ENCODE measurements around the gene SLC4A2. TPM values are rescaled to one million over a fixed set of nuclear protein-coding genes. Genes with fewer than 3 reads are reported as not detected.

The SLC4A2 gene
- total and polyA plus RNA-seq, 8 donors, result 81.7 to 205 (median 104) TPM

- TF ChIP-seq CTCF (IDR thresholded peaks at IDR 0.05), result no peak
- ATAC-seq (peak; percentile 35), DNase-seq (peak in 3 of 4 donors; percentile 32 to 81 (median 81))
- Histone ChIP-seq H3K27ac (peak overlapping the region in 1 of 2 donors; percentile 98), H3K4me3 (peak overlapping the region; percentile 86 to 93), H3K4me1 (peaks cover 33 to 54% of the 10 kb centered on the region in 2 donors), H3K27me3 (no peaks in the 10 kb centered on the region), H3K36me3 (peaks cover 0 to 39% of the 10 kb centered on the region in 2 donors), H3K9me3 (no peaks in the 10 kb centered on the region)
- intact Hi-C loops (cut with DNase I), result no loop called here
Observed at GRCh38 chr7:151061213-151062110, 2.1 kb downstream of the SLC4A2 start.

DNA sequence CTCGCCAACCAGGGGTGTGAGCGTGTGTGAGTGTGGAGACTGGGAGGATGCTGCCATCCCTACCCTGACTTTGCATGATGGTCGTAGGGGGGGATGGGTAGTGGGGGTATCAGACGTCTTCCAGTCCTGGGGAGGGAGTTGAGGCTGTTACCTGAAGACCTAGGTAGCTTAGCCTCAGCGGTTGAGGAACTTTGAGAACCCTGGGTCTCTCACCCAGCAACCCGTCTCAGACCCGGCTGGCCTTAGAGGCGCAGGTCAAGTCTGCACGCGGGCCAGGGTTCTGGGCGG is 2.7 kb downstream of the SLC4A2 start:
- ATAC-seq (no peak), DNase-seq (no peak)
- TF ChIP-seq CTCF (IDR thresholded peaks at IDR 0.05), result no peak
- intact Hi-C loops (cut with DNase I), result no loop called here
- Histone ChIP-seq H3K27ac (peak overlapping the region in 1 of 2 donors; percentile 98), H3K4me3 (peak overlapping the region in 1 of 2 donors; percentile 93), H3K9me3 (no peaks in the 10 kb centered on the region), H3K36me3 (peaks cover under 1 to 45% of the 10 kb centered on the region in 2 donors), H3K4me1 (peaks cover 31 to 48% of the 10 kb centered on the region in 2 donors), H3K27me3 (no peaks in the 10 kb centered on the region)

- H3K4me3 ChIP-seq, result peak overlapping the region; percentile 15 to 93
- H3K36me3 ChIP-seq, result peaks cover 5 to 51% of the 10 kb centered on the region in 2 donors
- H3K27me3 ChIP-seq, result no peaks in the 10 kb centered on the region
- no peaks in the 10 kb centered on the region for H3K9me3 ChIP-seq
- H3K4me1 ChIP-seq, result peaks cover 28 to 44% of the 10 kb centered on the region in 2 donors
- DNase-seq (peak; percentile 33 to 89 (median 80)), ATAC-seq (peak; percentile 51)
- no peak for TF ChIP-seq CTCF (IDR thresholded peaks at IDR 0.05)
- peak overlapping the region; percentile 23 to 62 for H3K27ac ChIP-seq
- intact Hi-C loops (cut with DNase I), result no loop called here
Observed at GRCh38 chr7:151062399-151063211, 3.2 kb downstream of the SLC4A2 start.

DNA sequence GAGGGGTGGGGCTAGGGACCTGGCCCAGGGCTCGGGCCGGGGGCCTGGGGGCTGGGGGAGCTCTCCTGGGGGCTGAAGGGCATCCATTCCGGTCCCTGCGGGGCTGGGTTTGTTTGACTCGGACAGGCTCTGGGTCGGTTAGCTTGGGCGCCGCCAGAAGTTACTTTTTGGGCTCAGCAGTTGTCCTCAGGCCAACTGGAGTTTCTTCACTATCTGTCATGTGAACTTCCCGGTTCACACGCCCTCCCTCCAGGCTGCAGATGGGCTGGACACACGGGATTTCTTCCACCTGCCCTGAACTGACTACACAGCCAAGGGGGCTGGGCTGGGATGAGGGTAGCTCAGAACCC is 3.8 kb downstream of the SLC4A2 start:
- ATAC-seq (no peak), DNase-seq (no peak)
- peak overlapping the region in 1 of 2 donors; percentile 93 for H3K4me3 ChIP-seq
- intact Hi-C loops (cut with DNase I), result no loop called here
- peaks cover 28 to 42% of the 10 kb centered on the region in 2 donors for H3K4me1 ChIP-seq
- peaks cover 5 to 56% of the 10 kb centered on the region in 2 donors for H3K36me3 ChIP-seq
- H3K27me3 ChIP-seq, result no peaks in the 10 kb centered on the region
- TF ChIP-seq CTCF (IDR thresholded peaks at IDR 0.05), result no peak
- H3K27ac ChIP-seq, result no peak overlapping the region
- H3K9me3 ChIP-seq, result no peaks in the 10 kb centered on the region

DNA sequence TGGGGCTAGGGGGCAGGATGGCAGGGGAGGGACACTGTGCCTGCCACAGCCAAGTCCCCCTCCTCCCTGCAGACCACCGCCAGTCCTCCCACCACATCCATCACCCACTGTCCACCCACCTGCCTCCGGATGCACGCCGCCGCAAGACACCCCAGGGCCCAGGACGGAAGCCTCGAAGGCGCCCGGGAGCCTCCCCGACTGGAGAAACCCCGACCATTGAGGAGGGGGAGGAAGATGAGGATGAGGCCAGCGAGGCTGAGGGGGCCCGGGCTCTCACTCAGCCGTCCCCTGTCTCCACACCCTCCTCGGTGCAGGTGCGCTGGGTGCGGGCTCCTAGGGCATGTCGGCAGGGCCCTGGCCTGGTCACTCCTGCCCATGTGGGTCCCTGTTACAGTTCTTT is 5.1 kb downstream of the SLC4A2 start:
- H3K4me3 ChIP-seq, result no peak overlapping the region
- TF ChIP-seq CTCF (IDR thresholded peaks at IDR 0.05), result no peak
- no peaks in the 10 kb centered on the region for H3K9me3 ChIP-seq
- H3K27ac ChIP-seq, result no peak overlapping the region
- H3K36me3 ChIP-seq, result peaks cover 5 to 69% of the 10 kb centered on the region in 2 donors
- DNase-seq (no peak), ATAC-seq (no peak)
- intact Hi-C loops (cut with DNase I), result no loop called here
- H3K27me3 ChIP-seq, result no peaks in the 10 kb centered on the region
- peaks cover 20 to 31% of the 10 kb centered on the region in 2 donors for H3K4me1 ChIP-seq
